K562 (cell line): Measurements from ENCODE around the gene HDAC9.

ENCODE experiments used
- ARID2 ChIP-seq: fragments of 450-650 bp; IDR thresholded peaks from 2 replicates; pipeline ENCODE4 v1.6.1; 2017; ENCODE audit warnings: antibody characterized with exemption, mild to moderate bottlenecking
- CHD4 ChIP-seq: fragments of 200-600 bp; sonication (generic); IDR thresholded peaks from 3 replicates; pipeline ENCODE4 v1.6.1; 2012; ENCODE audit warnings: low read depth, mild to moderate bottlenecking, mixed read lengths, low read length, inconsistent platforms; ENCODE audit not compliant: insufficient read depth, insufficient replicate concordance, poor library complexity, severe bottlenecking
- POLR2AphosphoS5 ChIP-seq: IDR thresholded peaks from 2 replicates; pipeline ENCODE4 v1.6.1; 2011; ENCODE audit warnings: mild to moderate bottlenecking, low read depth, low read length, moderate library complexity; ENCODE audit not compliant: control insufficient read depth, insufficient read depth
- SMC3 ChIP-seq: conservative IDR thresholded peaks from 2 replicates; pipeline ENCODE4 v1.6.1; 2011; ENCODE audit warnings: low read depth, low read length, improper control_type of control experiment; ENCODE audit not compliant: insufficient read depth
- ZNF253 ChIP-seq: fragments of 250-450 bp; sonication (Bioruptor Pico); conservative IDR thresholded peaks from 2 replicates; pipeline ENCODE4 v1.6.1; 2021; ENCODE audit warnings: mild to moderate bottlenecking
- TF ChIP-seq, protein P1 (sequence below): fragments of 250-450 bp; sonication (Bioruptor Pico); IDR thresholded peaks from 2 replicates; pipeline ENCODE4 v1.5.0; 2021; ENCODE audit warnings: mild to moderate bottlenecking, borderline replicate concordance
- TF ChIP-seq, protein P2 (sequence below): IDR thresholded peaks from 2 replicates; pipeline ENCODE4 v1.6.1; 2011; ENCODE audit not compliant: insufficient read length; ENCODE audit errors: extremely low read depth
- TF ChIP-seq, protein P3 (sequence below): fragments of 250-450 bp; sonication (Bioruptor Pico); IDR thresholded peaks from 2 replicates; pipeline ENCODE4 v1.9.0; 2021; ENCODE audit warnings: mild to moderate bottlenecking

DNA sequence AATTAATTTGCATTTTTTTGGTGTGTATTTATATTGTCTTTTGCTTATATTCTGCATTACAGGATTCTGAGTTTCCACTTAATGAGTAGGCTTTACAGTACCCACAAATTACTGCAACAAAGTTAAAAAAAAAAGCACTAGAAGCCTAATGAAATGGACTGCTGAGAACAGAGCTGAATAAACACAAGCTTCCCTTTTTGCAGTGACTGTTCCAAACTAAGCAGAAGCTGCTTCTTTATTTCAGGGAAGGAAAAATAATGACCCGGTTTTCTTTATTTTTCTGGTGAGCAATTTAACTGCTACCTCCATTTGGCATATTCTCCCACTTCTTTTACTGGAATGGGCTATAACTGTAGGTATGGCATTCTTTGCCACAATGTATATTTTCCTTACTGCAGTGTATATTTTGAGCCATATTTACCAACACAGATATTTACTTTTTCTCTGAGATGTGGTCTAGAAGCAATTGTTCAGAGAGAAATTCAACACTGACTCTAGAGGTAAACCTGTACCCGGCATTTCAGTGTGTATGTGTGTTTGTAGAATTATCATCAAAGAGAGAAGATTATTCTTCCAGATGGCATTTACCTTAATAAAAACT, 56.9 kb downstream of the HDAC9 start:
- TF ChIP-seq SMC3 (no peak), POLR2AphosphoS5 (no peak), ZNF253 (no peak), ARID2 (no peak), CHD4 (no peak)
- TF ChIP-seq, protein P1, sequence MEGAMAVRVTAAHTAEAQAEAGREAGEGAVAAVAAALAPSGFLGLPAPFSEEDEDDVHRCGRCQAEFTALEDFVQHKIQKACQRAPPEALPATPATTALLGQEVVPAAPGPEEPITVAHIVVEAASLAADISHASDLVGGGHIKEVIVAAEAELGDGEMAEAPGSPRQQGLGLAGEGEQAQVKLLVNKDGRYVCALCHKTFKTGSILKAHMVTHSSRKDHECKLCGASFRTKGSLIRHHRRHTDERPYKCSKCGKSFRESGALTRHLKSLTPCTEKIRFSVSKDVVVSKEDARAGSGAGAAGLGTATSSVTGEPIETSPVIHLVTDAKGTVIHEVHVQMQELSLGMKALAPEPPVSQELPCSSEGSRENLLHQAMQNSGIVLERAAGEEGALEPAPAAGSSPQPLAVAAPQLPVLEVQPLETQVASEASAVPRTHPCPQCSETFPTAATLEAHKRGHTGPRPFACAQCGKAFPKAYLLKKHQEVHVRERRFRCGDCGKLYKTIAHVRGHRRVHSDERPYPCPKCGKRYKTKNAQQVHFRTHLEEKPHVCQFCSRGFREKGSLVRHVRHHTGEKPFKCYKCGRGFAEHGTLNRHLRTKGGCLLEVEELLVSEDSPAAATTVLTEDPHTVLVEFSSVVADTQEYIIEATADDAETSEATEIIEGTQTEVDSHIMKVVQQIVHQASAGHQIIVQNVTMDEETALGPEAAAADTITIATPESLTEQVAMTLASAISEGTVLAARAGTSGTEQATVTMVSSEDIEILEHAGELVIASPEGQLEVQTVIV (CRISPR knock-in tag) = no peak
- TF ChIP-seq, protein P2, sequence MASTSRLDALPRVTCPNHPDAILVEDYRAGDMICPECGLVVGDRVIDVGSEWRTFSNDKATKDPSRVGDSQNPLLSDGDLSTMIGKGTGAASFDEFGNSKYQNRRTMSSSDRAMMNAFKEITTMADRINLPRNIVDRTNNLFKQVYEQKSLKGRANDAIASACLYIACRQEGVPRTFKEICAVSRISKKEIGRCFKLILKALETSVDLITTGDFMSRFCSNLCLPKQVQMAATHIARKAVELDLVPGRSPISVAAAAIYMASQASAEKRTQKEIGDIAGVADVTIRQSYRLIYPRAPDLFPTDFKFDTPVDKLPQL = no peak
- TF ChIP-seq, protein P3, sequence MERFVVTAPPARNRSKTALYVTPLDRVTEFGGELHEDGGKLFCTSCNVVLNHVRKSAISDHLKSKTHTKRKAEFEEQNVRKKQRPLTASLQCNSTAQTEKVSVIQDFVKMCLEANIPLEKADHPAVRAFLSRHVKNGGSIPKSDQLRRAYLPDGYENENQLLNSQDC (CRISPR knock-in tag) = no peak
